GM12892 (cell line): ENCODE measurements around the gene PPFIBP2.

ENCODE experiments used
- POLR2A ChIP-seq: IDR thresholded peaks from 2 replicates; pipeline ENCODE4 v1.6.1; 2011; ENCODE audit warnings: low read depth, low read length, control low read depth
- POLR2AphosphoS5 ChIP-seq: IDR thresholded peaks from 2 replicates; pipeline ENCODE4 v1.6.1; 2011; ENCODE audit warnings: low read depth, low read length, control low read depth

GRCh38 chr11:7532405-7533145 is 18.8 kb downstream of the PPFIBP2 start:
- no peak for TF ChIP-seq POLR2A
- no peak for TF ChIP-seq POLR2AphosphoS5
